NCI-H2081 (cell line): Measurements from ENCODE around the gene AP4E1.
"Not testable (repeated sequence)": the region's sequence is repeated elsewhere in the genome, so short reads cannot be mapped to it uniquely, and the experiment has no call there.

Source experiments
- DNase-seq, 2 experiments: peaks; one replicate each; lab custom pipeline; 2025; lab: John Stamatoyannopoulos, UW

AP4E1 gene

DNA sequence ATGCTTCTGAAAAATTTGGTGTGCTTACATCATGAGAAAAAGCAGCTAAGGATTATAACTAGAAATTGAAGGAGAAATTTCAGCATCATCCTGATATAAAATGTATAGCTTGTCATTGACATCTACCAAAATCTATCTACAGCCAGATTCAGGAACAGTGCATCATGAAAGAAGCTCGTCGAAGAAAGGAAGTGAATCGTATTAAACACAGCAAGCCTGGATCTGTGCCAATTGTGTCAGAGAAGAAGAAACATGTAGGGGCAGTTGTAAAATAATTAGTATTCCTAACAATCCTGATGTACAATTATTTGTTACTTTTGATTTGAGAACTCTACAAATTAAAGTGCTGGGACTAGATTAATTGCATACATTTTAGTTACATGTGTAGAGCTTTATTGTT is 37.2 kb downstream of the AP4E1 start:
- DNase-seq, result peak in 1 of 2 experiments; percentile 16

- not testable (repeated sequence) for DNase-seq
These were observed 42.3 kb downstream of the AP4E1 start for GRCh38 chr15:50950745-50951144.

DNA sequence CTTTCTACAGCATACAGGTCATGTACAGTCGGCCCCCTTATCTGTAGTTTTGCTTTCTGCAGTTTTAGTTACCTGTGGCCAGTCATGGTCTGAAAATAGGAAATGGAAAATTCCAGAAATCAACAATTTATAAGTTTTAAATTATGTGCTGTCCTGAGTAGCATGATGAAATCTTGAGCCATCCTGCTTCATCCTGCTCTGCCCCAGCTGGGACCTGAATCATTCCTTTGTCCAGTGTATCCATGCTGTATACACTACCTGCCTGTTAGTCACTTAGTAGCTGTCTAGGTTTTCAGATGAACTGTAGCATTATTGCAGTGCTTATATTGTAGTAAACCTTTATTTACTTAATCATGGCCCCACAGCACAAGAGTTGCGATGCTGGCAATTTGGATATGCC is 44.8 kb downstream of the AP4E1 start:
- no peak for DNase-seq

DNA sequence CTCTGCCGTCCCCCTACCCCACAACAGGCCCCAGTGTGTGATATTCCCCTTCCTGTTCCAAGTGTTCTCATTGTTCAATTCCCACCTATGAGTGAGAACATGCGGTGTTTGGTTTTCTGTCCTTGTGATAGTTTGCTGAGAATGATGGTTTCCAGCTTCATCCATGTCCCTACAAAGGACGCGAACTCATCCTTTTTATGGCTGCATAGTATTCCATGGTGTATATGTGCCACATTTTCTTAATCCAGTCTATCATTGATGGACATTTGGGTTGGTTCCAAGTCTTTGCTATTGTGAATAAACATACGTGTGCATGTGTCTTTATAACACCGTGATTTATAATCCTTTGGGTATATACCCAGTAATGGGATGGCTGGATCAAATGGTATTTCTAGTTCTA is 46.4 kb downstream of the AP4E1 start:
- DNase-seq, result not testable (repeated sequence)

- no peak for DNase-seq
These were observed 51.2 kb downstream of the AP4E1 start for GRCh38 chr15:50959717-50960116.

DNA sequence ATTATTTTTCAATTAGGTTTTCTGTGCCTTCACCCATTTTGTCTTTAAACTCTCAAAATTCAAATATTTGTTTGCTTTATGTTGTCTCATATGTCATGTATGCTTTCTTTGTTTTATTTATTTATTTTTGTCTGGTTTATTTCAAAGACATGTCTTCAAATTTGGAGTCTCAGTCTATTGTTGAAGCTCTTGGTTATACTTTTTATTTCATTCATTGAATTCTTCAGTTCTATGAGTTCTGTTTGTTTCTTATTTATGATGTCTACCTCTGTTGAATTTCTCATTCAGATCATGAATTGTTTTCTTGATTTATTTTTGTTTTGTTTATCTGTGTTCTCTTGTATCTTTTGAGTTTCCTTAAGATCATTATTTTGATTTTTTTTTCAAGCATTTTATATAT is 55.6 kb downstream of the AP4E1 start:
- DNase-seq, result no peak

- no peak for DNase-seq
These were observed 59.9 kb downstream of the AP4E1 start for GRCh38 chr15:50968353-50968752.

DNA sequence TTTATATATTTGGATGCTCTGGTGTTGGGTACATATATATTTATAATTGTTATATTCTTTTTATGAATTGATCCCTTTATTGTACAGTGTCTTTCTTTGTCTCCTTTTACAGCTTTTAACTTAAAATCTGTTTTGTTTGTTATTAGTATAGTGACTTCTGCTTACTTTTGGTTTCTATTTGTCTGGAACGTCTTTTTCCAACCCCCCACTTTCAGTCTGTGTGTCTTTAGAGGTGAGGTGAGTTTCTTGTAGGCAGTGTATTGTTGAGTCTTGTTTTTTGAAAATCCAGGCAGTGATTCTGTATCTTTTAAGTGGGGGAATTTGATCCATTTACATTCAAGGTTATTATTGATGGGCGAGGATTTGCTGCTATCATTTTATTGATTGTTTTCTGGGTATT is 62.0 kb downstream of the AP4E1 start:
- DNase-seq, result no peak

DNA sequence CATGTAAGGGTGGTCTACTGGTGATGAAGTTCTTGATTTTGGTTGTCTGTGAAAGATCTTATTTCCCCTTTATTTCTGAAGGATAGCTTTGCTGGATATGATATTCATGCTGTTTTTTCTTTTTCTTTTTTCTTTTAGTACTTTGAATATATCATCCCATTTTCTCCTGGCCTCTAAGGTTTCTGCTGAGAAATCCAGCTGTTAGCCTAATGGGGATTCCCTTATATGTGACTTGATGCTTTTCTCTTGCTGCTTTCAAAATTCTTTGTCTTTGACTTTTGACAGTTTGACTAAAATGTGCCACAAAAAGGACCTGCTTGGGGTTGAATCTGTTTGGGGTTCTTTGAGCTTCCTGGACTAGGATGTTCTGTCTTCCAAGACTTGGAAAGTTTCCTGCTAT is 62.6 kb downstream of the AP4E1 start:
- DNase-seq, result no peak

DNA sequence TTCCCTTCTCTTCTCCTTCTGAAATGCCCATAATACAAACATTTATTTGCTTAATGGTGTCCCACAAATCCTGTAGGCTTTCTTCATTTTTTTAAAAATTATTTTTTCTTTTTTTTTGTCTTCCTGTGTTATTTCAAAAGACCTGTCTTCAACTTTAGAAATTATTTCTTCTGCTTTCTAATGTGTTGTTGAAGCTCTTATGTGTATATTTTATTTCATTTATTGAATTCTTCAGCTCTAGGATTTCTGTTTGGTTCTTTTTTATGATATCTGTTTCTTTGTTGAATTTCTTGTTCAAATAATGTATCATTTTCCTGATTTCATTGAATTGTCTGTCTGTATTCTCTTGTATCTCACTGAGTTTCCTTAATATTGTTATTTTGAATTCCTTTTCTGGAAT is 63.1 kb downstream of the AP4E1 start:
- no peak for DNase-seq

- no peak for DNase-seq
These were observed 65.1 kb downstream of the AP4E1 start for GRCh38 chr15:50973605-50974004.

- no peak for DNase-seq
These were observed 68.7 kb downstream of the AP4E1 start for GRCh38 chr15:50977162-50977561.

- no peak for DNase-seq
These were observed 70.1 kb downstream of the AP4E1 start for GRCh38 chr15:50978580-50978979.

- DNase-seq, result no peak
These were observed 70.6 kb downstream of the AP4E1 start for GRCh38 chr15:50979041-50979440.

- no peak for DNase-seq
These were observed 85.1 kb downstream of the AP4E1 start for GRCh38 chr15:50993598-50993997.

DNA sequence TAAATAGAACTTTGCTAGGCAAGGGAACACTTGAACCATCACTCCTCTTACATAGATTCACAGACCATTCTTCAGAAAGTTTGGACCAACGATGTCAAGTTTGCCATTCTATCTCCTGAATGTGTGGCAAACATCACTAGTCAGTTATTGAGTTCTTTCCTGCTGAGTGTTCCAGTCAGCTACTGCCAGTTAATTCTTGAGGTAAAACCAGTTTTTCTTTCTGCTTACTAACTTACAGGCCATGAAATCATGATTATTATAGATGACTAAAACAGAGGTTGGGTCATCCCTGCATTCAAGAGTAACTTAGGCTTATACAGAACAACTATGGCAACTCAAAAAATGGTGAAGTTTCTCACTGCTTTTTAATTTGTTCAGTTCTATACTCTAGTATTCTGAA is 88.2 kb downstream of the AP4E1 start:
- DNase-seq, result no peak

- no peak for DNase-seq
These were observed 89.0 kb downstream of the AP4E1 start for GRCh38 chr15:50997371-50998051.

GRCh38 chr15:51004103-51004551 is 95.6 kb downstream of the AP4E1 start:
- no peak for DNase-seq

DNA sequence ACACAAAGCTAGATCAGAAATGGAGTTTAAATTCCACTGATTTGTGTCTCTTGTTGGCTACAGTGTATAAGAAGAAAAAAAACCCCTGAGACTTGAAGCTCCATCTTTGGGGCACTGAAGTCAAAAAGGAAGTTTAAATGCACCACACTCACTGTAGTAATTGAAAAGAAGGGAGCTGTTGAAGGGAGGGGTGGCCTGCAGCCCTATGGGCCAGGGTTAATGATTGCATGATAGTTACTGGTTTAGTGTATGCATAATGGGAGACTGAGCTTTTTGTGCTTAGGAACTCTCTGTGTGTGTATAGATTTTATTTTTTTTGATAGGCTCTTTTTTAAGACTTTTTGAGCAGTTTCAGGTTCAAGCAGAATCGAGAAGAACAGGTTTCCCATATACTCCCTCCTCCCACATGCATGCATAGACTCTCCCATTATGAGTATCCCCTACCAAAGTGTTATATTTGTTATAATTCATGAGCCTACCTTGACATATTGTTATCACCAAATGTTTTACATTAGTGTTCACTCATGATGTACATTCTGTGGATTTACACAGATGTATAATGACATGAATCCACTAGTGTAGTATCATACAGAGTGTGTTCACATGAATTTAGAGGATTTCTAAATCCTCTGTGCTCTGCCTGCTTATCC is 98.0 kb downstream of the AP4E1 start:
- DNase-seq, result no peak

DNA sequence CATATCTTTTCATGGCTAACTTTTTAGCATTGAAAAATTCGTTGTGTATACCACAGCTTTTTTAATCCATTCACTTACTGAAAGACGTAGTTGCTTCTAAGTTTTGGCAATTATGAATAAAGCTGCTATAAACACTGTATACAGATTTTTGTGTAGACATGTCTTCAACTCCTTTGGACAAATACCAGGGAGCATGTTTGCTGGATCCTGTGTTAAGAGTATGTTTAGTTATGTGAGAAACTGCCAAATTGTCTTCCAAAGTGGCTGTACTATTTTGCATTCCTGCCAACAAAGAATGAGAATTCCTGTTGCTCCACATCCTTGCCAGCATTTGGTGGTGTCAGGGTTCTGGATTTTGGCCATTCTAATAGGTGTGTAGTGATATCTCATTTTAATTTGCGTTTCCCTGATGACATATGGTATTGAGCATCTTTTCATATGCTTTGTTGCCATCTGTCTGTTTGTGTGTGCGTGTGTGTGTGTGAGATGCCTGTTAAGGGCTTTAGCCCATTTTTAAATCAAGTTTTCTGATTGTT is 98.7 kb downstream of the AP4E1 start:
- no peak for DNase-seq

DNA sequence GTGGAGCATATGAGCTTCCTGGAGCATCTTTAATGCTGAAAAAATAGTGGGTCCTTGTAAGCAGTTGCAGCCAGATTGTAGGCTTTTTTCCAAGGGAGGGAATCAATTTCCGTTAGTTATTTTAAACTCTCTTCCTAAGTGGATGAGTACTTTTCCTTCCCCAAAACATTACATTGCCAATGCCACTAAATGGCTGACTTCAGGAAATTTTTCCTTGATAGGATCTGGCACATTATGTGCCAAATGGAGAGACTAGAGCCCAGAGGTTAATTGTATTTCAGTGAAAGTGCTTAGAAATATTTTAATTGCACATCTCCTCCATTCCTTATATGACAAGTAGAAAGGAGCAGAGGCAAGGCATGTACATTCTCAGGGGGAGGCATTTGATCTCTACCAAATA is 102.7 kb downstream of the AP4E1 start:
- DNase-seq, result no peak

GRCh38 chr15:51016615-51017014 is 108.1 kb downstream of the AP4E1 start:
- no peak for DNase-seq

DNA sequence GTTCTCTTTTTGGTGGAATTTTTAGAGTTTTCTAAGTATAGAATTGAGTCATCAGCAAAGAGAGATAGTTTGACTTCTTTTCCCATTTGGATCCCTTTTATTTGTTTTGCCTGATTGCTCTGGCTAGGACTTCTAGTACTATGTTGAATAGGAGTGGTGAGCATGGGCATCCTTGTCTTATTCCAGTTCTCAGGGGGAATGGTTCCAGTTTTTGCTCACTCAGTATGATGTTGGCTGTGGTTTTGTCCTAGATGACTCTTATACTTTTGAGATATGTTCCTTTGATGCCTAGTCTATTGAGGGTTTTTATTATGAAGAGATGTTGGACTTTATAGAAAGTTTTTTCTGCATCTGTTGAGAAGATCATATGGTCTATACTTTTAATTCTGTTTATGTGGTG is 113.7 kb downstream of the AP4E1 start:
- no peak for DNase-seq

- no peak for DNase-seq
These were observed 115.0 kb downstream of the AP4E1 start for GRCh38 chr15:51023499-51023898.
